H7 (cell line): Measurements from ENCODE around the gene CDC42BPG. TPM values are rescaled to one million over a fixed set of nuclear protein-coding genes. Genes with fewer than 3 reads are reported as not detected.

Experiments used
- DNase-seq: peaks from one replicate; pipeline ENCODE4 v3.0.0; 2012
- H3K27me3 ChIP-seq: 2 replicates; pipeline ENCODE4 v1.6.0; 2011; ENCODE audit warnings: mild to moderate bottlenecking, low read length; ENCODE audit not compliant: control insufficient read depth, insufficient read depth
- H3K36me3 ChIP-seq: replicated peaks from 2 replicates; pipeline ENCODE4 v1.5.1; 2011; ENCODE audit warnings: low read length; ENCODE audit not compliant: control insufficient read depth, insufficient read depth
- H3K4me3 ChIP-seq: 2 replicates; pipeline ENCODE4 v1.5.1; 2011; ENCODE audit warnings: low read depth, mild to moderate bottlenecking, control low read depth, low read length, moderate library complexity; ENCODE audit not compliant: insufficient read depth
- total RNA-seq: library from RNA; depleted of rRNA; stranded (reverse); fragments of >200 nt; shearing (Covaris generic); gene quantifications from 2 replicates; pipeline ENCODE4 v1.2.3, GENCODE V29; 2014

Gene CDC42BPG
- total RNA-seq, 1 experiment from 2014 or later: 2.3 TPM

DNA sequence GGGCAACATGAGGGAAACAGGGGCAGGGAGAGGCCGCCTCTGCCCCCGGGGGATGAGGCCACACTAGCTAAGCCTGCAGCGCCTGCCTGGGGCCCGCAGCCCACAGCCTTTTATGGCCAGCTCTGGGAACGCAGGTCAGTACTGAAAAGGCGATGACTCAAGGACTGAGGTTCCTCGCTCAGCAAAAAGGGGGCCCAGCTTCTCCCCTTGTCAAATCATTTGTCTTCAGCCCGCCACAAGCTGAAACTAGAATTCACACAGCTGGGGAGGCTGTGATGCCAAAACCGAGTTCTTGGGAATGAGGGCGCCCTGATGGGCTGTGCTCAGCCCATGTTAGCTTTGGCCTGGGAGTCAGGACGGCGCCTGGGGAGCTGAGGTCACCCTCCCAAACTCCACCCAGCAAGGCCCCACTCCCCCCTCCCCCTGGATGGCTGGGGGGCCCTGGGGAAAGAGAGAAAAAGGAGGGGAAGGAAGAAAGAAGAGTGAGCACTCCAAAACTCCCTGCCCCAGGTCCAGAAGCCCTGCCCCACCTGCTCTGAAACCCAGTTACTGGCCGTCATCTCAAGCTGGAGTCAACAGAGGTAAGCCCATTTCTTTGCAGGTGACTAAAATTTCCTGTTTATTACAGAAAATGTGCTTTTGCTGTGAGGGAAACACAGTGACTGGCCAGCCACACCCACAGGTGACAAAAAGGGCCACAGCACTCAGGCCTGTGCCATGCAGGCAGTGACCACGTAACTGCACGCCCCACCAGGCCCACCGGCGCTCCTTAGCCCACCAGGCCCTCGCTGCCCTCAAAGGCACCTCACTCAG, 20.2 kb upstream of the CDC42BPG start:
- DNase-seq: peak; percentile 78
- no peaks in the 10 kb centered on the region; the same call in none of the 2 replicates for H3K36me3 ChIP-seq
- H3K27me3 ChIP-seq: no peaks in the 10 kb centered on the region
- H3K4me3 ChIP-seq: no peak overlapping the region

- Histone ChIP-seq H3K27me3 (no peaks in the 10 kb centered on the region), H3K36me3 (no peaks in the 10 kb centered on the region; the same call in none of the 2 replicates), H3K4me3 (no peak overlapping the region)
- no peak for DNase-seq
Measured at GRCh38 chr11:64864135-64864472, 19.7 kb upstream of the CDC42BPG start.

DNA sequence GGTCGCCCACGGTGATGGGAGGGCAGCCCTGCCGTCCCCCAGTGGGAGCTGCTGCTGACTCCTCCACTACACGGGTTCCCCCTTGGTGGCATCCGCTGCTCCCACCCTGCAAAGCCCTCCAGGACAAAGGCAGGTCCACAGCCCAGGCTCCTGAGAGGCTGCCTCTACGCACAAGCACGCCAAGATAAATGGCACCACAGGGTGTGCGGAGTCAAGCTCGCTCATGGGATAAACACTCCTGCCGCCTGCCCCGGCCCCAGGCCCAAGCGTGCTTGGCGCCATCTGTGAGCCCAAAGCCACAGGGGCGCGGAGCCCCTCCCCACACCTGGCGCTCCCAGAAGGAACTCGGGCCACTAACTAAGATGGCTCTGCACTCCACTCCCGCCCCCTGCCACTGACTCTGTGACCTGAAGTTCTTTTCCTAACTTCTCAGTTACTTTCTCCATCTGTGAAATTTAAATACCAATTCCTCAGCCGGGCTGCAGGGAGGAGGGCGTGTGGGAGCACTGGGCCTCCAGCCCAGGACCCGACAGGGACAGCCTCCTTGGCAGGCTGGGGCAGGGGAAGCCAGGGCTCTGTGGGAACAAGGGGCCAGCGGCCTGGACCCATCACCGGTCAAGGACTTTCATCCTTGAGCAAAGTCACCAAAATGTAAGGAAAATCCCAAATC, 19.1 kb upstream of the CDC42BPG start:
- Histone ChIP-seq H3K4me3 (no peak overlapping the region), H3K27me3 (no peaks in the 10 kb centered on the region), H3K36me3 (no peaks in the 10 kb centered on the region; the same call in none of the 2 replicates)
- peak; percentile 85 for DNase-seq

GRCh38 chr11:64862987-64863390, 18.5 kb upstream of the CDC42BPG start:
- Histone ChIP-seq H3K27me3 (no peaks in the 10 kb centered on the region), H3K4me3 (no peak overlapping the region), H3K36me3 (no peaks in the 10 kb centered on the region; the same call in none of the 2 replicates)
- DNase-seq: peak; percentile 65

DNA sequence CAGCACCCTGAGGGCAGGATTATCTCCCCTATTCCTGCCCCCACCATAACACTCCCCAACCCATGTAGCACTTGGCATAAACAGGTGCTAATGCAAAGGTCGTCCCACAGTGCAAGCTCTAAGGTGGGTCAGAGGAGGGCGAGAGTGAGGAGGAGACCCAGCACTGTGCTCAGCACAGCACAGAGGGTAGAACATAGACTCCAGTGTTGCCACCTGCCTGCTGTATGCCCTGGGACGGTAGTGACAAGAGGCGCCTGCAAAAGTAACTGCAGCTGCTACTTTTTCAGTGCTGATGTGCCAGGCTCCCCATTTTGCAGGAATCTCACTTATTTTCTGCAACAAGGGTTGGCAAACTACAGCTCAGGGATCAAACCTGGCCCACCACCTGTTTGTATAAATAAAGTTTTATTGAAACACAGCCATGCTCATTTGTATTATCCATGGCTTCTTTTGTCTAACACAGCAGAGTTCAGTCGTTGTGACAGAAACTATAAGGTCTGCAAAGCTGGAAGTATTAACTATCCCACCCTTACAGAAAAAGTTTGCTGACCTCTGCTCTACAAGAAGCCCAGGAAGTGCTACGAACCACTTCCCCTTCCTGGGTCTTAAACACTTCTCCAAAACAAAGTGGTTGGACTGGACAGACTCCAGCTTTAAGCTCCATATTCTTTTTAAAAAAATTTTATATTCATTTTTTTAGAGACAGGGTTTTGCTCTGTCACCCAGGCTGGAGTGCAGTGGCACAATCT, 16.9 kb upstream of the CDC42BPG start:
- DNase-seq: peak; percentile 72
- no peak overlapping the region for H3K4me3 ChIP-seq
- H3K36me3 ChIP-seq: no peaks in the 10 kb centered on the region; the same call in none of the 2 replicates
- H3K27me3 ChIP-seq: no peaks in the 10 kb centered on the region

DNA sequence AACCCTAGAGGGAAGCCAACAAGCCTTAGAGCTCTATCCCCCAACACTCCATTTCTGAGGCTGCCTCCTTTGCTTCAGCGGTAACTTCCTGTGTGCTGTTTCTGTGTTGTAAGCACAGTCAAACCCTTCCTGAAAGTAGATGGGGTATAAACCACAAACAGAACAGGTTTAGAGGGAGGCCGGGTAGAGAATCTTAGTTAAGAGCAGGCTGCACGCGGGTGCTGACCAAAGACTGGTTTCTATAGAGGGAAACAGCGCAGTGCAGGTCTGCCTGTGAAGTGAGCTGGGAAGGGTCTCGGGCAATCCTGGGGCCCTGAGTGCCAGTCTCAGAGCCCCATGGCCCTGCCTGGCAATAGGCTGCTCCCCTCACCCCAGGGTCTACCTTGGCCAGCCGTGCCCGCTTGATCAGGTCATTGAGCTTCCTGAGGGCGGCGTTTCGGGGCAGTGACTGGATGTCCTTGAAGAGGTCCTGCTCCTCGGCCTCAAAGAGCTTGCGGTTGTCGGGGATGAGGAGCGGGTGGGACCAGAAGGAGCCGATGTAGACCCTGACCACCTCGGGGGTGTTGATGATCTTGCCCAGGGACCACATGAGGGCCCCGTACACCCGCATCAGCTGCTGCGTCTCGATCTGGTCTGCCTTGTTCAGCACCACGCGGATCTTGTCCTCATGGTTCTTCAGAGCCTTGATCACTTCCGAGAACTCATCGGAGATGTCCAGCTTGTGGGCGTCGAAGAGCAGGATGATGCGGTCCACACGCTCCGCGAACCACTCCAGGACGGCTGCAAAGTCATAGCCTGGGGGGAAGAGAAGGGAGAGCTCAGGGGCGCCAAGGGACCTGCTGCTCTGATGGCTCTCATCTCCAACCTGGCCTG, 15.3 kb upstream of the CDC42BPG start:
- no peak overlapping the region for H3K4me3 ChIP-seq
- DNase-seq: no peak
- H3K36me3 ChIP-seq: no peaks in the 10 kb centered on the region; the same call in none of the 2 replicates
- no peaks in the 10 kb centered on the region for H3K27me3 ChIP-seq

DNA sequence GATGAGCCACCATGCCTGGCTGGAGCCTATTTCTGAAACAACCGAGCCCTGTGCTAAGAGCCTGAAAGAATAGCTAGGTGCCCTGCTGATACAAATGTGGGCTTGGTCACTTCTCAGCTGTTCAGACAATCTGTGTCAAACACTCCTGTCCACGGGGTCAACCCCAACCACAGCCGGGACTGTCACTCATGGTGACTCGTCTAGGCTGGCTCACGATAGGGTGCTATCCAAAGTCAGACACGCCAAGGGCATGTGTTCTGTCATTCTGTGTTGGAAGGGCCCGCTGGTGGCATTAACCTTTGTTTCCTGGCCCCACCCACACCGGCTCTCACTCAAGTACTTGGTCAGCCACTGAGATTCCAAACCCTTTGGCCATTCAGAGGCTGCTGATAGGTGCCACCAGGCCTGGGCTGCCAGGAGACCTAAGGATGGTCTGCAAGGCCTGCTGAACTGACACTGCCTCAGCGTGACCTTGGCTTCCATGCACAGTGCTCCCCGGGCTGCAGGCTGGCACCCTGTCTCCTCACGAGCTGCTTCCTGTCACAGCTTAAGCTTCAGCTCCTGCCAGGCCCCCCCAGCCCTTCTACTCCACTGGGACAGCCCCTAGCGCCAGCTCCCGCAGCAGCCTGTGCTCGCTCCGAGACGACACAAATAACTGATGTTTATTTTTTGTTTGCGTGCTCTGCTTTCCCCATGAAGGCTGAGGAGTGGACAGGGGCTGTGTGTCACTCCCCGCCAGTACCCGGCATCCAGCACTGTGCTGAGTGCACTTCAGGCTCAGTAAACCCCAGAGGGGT, 14.2 kb upstream of the CDC42BPG start:
- Histone ChIP-seq H3K4me3 (no peak overlapping the region), H3K27me3 (no peaks in the 10 kb centered on the region), H3K36me3 (no peaks in the 10 kb centered on the region; the same call in none of the 2 replicates)
- DNase-seq: no peak

DNA sequence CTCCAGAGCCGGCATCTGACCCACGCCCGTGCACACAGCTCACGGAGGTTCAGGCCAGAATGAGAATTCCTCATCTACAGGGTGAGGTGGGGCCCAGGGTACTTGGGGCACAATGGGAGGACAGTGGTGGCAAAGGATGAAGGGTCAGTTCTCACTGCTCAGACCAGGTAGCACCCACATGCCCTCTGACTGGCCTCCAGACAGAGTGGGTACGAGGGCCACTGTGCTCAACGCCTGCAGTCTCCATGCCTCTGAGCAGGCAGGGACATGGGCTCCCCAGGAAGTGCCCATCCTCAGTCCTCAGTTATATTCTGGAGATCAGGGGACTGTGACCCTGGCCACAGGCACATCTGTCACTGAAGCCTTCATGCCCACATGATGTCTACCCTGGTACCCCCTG, 13.0 kb upstream of the CDC42BPG start:
- Histone ChIP-seq H3K36me3 (no peaks in the 10 kb centered on the region; the same call in none of the 2 replicates), H3K27me3 (no peaks in the 10 kb centered on the region), H3K4me3 (no peak overlapping the region)
- no peak for DNase-seq

- H3K4me3 ChIP-seq: no peak overlapping the region
- DNase-seq: no peak
- H3K27me3 ChIP-seq: no peaks in the 10 kb centered on the region
- H3K36me3 ChIP-seq: no peaks in the 10 kb centered on the region; the same call in none of the 2 replicates
Measured at GRCh38 chr11:64856382-64857227, 12.2 kb upstream of the CDC42BPG start.

- H3K27me3 ChIP-seq: no peaks in the 10 kb centered on the region
- no peak for DNase-seq
- H3K36me3 ChIP-seq: no peaks in the 10 kb centered on the region; the same call in none of the 2 replicates
- H3K4me3 ChIP-seq: no peak overlapping the region
Measured at GRCh38 chr11:64855596-64856304, 11.3 kb upstream of the CDC42BPG start.

DNA sequence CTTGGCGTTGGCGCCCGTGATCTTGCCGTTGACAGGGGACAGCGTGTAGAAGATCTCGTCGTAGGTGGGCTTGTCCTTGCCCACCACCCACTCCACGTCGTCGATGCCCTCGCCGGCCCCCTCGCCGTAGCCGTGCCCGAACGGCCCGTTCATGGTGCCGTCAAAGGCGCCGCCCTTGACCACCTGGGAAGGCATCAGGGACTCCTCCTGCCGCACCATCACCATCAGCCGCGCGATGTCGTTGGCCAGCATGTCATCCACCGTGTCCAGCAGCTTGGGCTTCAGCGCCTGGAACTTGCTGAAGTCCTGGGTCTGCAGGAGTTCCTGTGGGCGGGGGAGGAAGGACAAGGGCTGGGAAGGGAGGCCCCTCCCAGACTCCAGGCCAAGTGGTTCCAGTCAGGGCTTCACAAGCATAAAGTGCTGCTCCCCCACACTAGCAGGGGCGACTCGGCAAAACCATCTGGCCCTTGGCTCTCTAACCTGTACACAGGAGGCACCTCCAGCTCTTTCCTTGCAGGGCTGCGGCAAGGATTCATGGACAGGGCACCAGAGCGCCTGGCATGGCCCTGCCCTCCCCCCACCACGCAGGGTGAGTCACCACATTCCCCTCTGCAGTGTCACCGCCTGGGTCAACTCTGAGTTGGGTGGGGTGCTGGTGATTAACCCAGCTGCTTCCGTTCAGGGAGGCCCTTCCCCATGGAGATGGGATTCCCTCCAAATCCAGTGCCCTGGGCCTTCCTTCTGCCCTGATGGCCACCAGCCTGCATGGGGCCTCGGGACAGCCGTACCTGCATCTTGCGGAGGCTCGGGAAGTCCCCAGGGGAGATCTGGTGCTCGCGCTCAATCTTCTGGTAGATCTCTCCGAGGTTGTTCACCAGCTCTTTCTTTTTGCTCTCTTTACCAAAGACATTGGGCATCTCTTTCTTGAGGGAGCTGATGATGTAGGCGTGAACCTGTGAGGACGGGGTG, 10.4 kb upstream of the CDC42BPG start:
- Histone ChIP-seq H3K27me3 (no peaks in the 10 kb centered on the region), H3K36me3 (no peaks in the 10 kb centered on the region; the same call in none of the 2 replicates), H3K4me3 (no peak overlapping the region)
- DNase-seq: no peak
